Raji (cell line): Measurements from ENCODE around the gene NTNG2.

Experiments used
- POLR2A ChIP-seq: IDR thresholded peaks from 2 replicates; pipeline ENCODE4 v1.6.1; 2011; ENCODE audit warnings: low read depth, low read length, control low read depth; ENCODE audit not compliant: insufficient read depth

NTNG2 gene

GRCh38 chr9:132201139-132201538 is 39.3 kb downstream of the NTNG2 start:
- TF ChIP-seq POLR2A: no peak

DNA sequence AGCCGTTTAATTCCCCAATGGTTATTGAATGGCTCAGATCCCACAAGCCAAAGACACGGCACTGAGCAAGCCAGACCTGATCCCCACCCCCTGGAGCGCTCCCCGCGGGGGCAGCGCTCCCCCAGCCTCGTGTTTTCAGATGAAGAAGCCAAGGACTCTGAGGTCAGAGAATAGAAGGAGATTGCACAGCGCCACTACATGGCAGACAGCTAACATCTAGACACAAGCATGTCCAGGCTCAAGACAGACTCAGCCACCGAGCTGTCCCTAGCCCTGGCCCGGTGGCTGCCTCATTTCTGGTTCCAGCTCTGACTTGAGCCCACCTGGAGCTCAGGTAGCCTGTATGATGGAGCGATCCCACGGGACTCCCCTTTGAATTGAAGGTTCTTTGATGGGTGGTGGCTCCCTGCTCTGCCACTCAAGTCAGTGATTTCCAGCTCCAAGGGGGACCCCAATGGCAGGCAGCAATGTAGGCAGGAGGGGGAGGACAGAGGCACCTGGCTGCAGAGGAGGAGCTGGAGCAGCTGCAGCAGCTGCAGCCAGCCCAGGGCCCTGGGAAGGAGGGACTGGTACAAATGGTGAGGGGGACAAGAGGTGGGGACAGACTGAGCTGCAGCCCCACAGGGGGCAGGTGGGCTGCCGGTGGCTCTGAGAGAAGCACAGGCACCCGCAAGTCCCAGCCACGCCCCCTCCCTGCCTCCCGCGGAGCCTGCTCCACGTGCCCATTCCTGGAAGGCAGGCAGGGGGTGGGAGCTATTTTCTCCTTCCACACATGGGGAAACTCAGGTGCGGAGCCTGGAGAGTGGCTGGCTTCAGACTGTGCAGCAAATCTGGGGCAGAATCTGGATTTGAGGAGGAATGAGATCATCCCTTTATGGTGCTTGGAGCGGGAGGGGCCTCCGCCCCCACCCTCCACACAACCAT is 40.2 kb downstream of the NTNG2 start:
- TF ChIP-seq POLR2A: no peak

DNA sequence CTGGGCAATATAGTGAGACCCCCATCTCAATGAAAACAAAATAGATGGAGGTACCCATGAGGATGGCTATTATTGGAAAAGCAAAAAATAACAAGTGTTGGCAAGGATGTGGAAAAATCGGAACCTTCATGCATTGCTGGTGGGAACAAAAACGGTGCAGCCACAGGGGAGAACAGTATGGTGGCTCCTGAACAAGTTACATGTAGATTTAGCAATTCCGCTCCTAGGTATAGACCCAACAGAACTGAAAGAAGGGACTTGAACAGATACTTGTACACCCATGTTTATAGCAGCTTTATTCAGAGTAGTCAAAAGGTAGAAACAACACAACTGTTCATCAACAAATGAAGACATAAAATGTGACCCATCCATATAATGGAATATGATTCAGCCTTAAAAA is 43.0 kb downstream of the NTNG2 start:
- TF ChIP-seq POLR2A: no peak

- TF ChIP-seq POLR2A: no peak
Measured at GRCh38 chr9:132207215-132207614, 45.4 kb downstream of the NTNG2 start.

GRCh38 chr9:132207839-132208615 is 46.2 kb downstream of the NTNG2 start:
- no peak for TF ChIP-seq POLR2A

GRCh38 chr9:132209228-132209627 is 47.4 kb downstream of the NTNG2 start:
- TF ChIP-seq POLR2A: no peak

GRCh38 chr9:132210472-132211145 is 48.8 kb downstream of the NTNG2 start:
- TF ChIP-seq POLR2A: no peak

- no peak for TF ChIP-seq POLR2A
Measured at GRCh38 chr9:132211570-132211969, 49.7 kb downstream of the NTNG2 start.

DNA sequence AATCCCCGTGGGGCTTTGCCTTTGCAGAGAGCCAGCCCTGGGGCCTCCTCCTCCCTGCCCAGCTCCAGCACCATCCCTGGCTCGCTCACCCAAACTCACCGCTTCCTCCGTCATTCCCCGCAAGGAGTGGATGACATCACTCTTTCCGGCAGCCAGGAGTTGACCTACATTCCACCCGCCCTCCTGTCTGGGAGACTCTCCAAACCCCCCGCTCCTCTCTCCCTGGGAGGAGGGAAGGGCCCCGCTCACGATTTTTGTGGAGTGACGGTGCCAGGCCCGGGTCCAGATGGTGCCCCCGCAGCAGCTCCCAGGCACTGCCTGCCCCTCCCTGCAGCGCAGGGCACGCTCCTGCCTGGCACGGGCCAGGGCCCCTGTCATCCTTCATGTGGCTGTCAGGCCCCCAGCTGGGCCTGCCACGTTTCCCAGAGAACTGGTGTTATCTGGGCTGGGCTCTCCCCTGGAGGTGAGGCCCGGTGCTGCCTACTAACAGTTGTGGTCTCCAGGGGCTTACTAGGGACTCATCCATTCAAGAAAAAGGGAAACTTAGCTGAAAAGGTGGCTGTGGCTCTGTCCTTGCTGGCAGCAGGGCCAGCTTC is 52.3 kb downstream of the NTNG2 start:
- no peak for TF ChIP-seq POLR2A

GRCh38 chr9:132216861-132217619 is 55.2 kb downstream of the NTNG2 start:
- no peak for TF ChIP-seq POLR2A

DNA sequence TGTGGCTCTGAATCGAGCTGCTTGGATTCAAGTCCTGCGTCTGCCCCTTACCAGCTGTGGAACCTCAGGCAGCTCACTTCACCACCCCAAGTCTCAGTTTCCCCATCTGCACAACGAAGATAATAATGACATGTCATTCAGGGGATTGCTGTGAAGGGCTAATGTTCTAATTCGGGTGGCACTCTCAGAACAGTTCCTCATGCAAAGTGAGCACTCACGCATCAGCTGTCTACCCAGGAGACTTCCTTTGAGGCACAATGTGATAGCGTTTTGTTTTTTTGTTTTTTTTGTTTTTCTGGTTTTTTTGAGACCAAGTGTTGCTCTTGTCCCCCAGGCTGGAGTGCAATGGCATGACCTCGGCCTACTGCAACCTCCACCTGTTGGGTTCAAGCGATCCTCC is 56.4 kb downstream of the NTNG2 start:
- no peak for TF ChIP-seq POLR2A

DNA sequence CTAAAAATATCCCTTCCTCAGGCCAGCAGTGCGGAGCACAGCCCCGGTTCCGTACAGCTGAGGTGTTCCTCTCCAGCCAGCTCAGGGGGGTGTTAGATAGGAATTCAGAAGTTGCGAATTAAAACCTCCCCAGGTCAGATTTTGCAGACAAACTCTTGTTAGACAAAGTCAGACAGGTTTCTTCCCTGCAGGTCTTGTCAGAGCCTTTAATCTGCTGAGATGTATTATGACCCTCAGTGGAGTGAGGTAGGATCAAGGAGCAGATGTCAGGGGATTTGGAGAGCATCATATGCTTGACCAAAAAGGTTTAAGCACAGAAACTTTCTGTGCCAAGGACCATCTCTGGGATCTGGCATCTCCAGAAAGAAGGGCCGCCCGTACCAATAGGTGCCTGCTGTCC is 60.1 kb downstream of the NTNG2 start:
- no peak for TF ChIP-seq POLR2A

DNA sequence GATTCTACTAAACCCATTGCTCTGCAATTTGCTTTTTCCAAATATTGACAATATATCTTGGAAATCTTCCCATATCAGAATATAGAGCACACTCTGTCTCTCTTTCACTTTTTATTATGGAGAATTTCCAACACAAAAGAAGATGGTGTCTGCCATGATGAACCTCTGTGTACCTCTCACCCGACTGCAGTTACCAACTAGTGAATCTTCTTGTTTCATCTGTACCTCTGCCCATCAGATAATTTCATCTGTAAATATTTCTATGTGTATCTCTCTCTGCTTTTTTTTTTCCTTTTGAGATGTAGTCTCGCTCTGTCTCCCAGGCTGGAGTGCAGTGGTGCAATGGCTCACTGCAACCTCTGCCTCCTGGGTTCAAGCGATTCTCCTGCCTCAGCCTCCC is 62.8 kb downstream of the NTNG2 start:
- TF ChIP-seq POLR2A: no peak

DNA sequence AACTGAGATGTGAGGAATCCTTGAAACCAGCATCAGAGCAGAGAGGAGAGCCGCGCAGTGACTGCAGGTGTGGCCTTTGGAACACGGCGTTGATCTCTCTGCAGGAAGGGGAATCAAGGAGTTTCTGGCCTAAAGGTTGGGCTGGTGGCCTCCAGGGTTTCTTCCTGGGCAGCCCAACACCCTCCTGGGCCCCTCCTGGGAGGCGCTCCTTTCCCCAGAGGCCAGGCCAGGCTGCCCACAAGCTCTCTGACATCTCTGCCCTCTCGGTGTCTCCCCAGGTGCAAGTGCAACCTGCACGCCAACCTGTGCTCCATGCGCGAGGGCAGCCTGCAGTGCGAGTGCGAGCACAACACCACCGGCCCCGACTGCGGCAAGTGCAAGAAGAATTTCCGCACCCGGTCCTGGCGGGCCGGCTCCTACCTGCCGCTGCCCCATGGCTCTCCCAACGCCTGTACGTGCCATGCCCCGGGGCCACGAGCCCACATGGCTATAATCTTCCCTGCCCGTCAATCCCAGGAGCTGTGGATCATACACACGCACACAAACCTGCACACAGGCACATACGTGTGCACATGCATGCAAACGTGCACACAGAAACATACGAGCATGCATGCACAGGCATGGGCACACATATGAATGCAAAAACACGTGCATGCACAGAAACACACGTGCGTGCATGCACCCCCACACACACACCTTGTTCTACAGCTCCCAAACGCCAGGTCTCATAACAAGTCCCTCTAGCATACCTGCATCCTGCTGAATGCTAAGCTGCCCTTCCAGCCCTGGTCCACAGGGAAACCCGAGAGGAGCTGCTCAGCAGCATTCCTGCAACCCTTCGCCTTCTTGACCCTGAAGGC is 64.9 kb downstream of the NTNG2 start:
- TF ChIP-seq POLR2A: no peak

DNA sequence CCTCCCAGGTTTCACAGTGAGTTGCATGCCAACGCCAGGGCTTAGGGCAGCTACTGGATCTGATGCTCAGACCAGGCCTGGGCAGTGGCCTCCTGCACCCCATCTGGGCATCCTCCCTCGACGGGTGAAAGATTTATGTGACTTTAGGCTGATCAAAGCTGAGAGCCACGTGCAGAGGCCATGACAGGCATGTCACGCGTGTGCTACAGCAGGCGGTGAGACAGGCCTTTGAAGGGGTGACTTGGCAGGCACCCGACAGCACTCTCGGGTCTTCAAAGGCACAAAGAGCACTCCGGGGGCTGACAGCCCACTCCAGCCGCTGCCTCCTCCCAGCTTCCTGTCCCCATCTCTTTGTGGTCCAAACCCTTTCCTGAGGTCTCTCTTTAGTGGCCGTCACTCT is 66.2 kb downstream of the NTNG2 start:
- no peak for TF ChIP-seq POLR2A
